SH-SY5Y (cell line): ENCODE data around the gene MGAT5.

ENCODE experiments used
- GATA2 ChIP-seq: IDR thresholded peaks from 2 replicates; pipeline ENCODE4 v1.6.1; 2011; ENCODE audit warnings: mild to moderate bottlenecking, low read depth, low read length
- GATA3 ChIP-seq: IDR thresholded peaks from 2 replicates; pipeline ENCODE4 v1.6.1; 2011; ENCODE audit warnings: low read depth, mild to moderate bottlenecking, low read length, moderate library complexity

GRCh38 chr2:134240061-134240460 lies 13.8 kb upstream of the MGAT5 start:
- TF ChIP-seq GATA2, result no peak
- no peak for TF ChIP-seq GATA3
